GM21423 (cell line): ENCODE data around the gene GPR142.

Source experiments
- ATAC-seq: cut with Tn5 transposase; IDR thresholded peaks from one replicate; pipeline ENCODE4 v1.9.1; 2021; ENCODE audit warnings: mild to moderate bottlenecking, moderate library complexity; ENCODE audit not compliant: unreplicated experiment

Gene GPR142

DNA sequence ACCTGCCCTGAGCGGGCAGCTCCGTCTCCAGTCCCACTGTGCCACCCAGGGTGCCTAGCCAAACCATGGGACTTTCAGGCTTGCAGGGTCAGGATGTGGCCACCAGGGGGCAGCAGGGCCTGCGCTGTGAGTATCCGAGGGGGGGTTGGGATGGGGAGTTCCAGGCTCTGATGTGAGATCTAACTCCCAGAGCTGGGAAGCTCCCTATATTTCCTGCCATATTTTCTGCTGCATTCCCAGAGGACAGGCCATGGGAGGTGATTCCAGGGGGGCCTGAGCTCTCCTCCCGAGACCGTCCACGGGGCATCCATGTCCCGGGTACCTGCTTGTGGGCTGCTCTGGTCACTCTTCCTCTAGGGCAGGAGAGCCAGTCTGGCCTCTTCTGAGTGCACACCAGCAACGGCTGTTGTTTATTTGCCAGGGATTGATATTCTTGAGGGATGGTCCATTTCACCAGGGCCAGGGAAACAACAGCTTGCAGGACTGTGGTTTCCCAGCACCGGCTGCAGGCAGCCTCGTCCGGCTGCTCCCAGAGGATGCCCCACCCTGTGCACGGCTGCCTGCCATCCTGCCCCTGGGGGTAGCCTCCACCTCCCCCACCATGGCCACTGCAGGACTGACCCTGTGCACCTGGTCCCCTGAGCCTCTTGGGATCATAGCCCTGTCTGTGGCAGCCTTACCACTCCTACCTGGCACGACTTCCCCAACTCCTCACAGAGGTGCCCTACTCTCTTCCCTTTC is 1.2 kb downstream of the GPR142 start:
- no peak for ATAC-seq

DNA sequence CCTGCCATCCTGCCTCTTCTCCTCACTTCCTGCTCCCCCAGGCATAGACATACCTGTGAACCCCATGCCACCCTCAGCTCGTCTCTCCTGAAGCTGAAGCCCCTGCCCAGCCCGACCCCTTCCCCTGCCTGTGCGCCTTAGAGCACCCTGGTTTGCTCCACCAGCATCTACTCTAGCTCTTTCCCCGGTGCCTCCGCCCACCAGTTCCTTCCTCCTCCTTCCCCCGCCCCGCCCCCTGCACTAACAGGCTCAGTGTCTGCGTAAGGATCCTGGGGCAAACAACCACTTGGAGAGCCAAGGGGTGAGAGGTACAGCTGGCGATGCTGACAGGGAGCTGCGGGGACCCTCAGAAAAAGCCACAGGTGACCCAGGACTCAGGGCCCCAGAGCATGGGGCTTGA is 1.9 kb downstream of the GPR142 start:
- ATAC-seq: no peak

DNA sequence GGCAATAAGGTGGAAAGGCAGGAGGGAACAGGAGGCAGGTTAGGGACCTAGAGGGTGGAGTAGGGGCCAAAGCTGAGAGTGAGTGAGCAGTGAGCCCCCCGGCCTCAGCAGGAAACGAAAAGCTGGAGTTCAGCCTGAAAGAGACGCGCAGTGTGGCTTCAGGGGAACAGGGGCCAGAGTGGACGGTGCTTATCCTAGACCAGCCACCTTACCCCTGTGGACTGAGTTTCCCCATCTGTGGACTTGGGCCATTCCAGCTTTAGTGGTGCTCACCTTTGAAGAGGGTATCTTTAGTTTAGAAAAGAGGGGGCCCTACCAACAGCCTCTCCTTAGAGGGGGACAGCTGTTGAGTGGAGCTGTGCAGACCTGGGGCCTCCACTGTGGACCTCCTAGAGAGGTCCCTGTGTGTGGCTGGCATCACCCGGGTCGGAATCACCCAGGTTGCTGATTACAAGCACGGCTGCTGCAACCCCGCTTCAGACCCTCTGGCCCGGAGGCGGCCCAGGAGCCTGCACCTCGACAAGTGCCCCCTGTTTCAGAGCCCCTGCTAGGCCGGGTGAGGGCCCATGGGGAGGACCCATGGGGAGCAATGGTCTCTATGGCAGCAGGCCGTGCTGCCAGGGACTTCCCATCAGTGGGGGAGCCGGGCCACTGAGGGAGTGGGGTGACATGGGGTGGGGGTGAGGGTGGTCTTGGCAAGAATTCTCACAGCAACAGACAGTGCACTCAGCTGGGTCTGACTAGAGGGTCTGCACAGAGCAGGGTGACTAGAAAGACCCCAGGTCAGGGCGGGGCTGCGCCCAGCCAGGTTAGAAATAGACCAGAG is 2.6 kb downstream of the GPR142 start:
- no peak for ATAC-seq

DNA sequence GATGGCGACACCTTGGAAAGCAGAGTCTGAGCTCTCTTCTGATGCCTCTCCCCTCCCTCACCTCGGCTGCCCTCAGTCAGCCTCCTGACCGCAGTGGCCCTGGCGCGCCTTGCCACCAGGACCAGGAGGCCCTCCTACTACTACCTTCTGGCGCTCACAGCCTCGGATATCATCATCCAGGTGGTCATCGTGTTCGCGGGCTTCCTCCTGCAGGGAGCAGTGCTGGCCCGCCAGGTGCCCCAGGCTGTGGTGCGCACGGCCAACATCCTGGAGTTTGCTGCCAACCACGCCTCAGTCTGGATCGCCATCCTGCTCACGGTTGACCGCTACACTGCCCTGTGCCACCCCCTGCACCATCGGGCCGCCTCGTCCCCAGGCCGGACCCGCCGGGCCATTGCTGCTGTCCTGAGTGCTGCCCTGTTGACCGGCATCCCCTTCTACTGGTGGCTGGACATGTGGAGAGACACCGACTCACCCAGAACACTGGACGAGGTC is 4.4 kb downstream of the GPR142 start:
- ATAC-seq: no peak

DNA sequence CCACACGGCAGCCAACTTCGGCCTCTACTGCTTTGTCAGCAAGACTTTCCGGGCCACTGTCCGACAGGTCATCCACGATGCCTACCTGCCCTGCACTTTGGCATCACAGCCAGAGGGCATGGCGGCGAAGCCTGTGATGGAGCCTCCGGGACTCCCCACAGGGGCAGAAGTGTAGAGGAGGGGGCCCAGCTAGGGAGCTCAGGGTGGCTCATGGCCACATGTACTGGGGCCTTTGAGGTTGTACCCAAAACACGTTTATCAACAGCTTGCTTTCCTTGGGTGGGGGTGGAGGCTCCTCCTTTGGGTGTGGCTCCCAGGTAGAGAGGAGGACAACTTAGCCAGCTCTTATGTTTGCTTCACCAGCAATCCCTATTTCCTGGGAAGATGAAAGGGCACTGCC is 5.1 kb downstream of the GPR142 start:
- no peak for ATAC-seq

DNA sequence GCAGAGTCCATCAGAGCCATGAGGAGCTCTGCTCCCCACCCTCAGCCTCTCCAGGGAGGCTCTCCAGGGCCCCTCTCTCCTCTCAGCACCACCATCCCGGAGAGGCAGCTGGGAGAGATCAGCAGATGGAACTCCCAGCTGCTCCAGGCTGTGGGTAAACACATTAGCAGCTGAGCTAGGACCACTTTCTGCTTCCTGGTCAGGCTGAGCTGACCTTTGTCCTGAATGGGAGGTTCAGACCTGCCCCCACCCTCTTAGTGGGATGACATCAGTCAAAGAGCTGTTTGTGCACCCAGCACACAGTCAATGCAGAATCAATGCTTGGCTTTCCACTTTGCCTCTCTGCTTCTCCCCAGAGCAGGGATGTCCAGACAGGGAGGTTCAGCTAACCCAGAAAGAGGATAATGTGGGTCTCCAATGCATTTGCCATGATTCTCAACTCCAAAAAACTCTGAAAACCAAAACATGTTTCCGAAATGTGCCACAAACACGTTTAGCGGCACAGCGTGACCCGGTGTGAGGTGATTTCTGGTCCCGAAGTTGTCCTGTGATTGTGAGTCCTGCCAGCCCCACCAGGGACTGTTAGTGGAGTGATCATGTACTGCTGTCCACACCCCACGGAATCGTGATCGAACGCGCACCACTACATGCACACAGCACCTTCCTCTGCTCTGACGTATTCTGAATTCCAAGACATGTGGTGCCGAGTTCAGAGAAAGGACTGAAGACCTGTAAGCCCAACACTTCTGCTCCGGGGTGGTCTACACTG is 6.7 kb downstream of the GPR142 start:
- no peak for ATAC-seq

DNA sequence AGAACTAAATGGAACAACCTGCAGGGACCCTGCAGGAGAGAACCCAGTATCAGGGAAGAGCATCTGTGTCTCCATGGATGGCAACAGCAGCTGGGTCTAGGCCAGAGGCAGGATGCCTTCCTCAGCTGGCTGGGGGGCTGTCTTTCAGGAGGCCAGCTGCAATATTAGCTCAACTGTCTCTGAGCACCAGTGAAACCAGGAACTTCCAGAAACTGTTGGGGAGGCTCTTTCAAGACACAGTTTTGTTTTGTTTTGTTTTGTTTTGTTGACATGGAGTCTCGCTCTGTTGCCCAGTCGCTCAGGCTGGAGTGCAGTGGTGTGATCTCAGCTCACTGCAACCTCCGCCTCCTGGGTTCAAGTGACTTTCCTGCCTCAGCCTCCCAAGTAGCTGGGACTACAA is 7.6 kb downstream of the GPR142 start:
- no peak for ATAC-seq

DNA sequence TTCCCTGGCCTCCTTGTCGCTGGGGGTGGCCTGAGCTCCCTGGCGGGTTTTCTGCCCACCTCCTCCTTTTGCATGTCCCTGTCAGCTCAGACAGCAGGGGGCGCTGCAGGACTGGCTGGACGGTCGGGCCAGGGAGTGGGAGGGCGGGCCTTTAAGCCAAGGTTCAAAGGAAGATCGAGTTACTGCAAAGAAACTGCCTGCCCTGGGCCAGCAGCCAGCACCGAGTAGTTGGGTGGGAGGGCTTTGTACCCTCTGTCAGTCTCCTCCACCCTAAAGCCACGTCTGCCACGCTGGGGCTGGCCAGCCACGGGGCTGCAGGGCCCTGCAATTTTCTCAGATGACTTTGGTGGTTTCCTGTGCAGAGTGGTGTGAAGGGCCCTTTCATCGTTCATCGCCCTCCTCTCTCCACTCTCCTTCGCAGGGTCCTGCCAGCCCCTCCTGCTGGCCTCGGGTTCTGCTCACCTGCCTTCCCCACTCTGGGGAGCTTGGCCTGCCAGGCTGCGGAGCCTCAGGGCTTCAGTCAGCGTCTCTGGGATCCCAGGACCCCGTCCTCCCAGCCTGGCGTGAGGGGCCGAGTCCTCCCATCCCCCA is 12.3 kb downstream of the GPR142 start:
- ATAC-seq: no peak

DNA sequence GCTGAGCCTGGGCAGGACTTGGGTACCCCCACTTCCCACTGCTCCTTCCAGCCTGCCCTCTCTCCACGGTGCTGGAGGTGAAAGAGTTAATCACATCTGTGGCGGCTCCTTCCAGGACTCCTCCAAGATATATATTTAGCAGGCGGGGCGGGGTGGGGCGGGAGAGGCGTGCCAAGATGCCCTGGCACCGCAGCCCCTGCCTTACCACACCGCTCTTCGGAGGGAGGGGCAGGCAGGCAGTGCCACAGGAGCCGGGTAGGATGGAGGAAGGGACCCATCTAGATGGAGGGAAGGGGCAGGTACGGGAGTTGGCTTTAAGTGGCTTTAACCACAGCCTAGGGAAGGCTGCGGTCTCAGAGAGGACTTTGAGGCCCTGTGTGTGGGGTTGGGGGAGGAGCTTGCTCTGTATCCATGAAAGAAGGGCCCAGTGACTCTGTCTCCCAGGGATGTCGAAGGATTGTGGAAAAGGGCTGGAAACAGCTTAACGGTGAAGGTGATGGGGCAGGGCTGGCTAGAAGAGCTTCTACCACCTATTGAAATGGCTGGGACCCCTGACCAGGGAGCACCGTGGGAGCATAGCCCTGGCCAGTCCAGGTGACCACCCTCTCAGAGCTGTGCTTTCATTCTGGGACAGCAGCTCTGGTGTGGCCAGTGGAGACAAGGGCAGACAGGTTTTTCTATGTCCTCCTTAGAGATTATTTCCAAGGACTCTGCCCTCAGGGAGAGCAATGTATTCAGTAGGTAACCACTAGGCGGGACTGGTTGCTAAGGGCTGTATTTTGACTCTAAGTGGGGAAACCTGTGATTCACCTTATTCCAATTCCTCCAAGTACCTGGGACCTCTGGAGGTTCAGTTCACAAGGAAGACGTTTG is 13.0 kb downstream of the GPR142 start:
- no peak for ATAC-seq

DNA sequence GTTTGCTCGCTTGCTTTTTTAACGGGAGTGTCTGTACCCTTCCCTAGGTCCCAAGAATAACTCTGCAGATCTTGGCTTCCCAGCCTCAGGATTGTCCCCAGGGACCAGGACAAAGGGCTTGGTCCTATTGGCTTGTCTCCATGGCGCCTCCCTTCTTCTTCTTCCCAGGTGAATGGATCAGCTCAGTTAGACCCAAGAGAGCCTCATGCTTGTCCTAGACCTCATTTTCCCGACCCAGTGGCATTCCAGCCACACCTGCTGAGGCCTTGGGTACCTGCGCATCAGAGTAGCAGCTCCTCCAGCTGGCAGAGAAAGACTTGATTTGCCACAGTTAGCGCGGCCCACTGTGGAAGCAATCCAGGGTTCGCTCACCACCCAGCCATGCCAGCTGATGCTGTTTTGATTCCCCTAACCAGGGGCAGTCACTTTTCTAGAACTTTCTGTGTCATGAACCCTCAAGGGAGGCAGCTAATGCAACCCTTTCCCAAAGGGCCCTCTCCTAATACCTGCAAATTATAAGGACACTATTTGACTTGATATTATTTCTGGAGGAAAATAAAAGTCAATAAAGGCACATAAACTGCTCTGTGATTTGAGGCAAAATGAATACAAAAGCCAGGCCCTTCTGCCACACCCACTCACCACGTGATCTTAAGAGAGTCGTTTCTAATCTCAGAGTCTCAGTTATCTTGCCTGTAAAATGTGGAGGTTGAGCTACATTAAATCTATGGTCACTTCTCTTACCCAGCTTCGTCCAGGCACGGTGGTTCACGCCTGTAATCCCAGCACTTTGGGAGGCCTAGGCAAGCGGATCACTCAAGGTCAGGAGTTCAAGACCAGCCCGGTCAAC is 13.9 kb downstream of the GPR142 start:
- no peak for ATAC-seq

DNA sequence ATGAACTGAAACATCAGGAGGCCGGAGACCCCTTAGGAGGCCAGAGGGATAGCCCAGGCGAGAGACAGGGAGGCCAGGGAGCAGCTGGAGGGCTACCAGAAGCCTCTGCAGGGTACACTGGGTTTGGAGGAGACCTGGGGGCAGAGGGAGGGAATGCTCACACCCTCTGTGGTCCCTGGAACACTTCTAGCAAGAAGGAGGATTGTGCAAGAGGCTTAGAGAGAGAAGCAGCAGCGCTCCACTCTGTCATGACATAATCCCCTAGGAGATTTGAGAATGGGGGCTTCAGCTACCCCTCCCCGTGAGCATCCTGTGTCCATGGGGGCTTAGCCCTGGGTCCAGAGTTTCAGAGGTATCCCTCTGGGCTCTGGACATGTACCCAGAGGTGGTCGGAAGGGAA is 15.8 kb downstream of the GPR142 start:
- no peak for ATAC-seq

DNA sequence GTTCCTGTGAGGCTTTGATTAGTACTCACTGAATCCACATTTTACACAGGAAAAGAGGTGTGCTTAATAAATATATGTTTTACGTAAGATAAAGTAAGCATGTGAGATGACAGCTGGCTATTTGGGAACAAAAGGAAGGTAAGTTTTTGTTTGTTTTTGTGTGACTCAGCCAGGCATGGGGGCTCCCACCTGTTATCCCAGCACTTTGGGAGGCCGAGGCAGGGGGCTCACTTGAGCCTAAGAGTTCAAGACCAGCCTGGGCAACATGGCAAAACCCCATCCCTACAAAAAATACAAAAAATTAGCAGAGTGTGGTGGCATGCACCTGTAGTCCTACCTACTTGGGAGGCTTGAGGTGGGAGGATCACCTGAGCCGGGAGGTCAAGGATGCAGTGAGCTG is 17.9 kb downstream of the GPR142 start:
- ATAC-seq: no peak

DNA sequence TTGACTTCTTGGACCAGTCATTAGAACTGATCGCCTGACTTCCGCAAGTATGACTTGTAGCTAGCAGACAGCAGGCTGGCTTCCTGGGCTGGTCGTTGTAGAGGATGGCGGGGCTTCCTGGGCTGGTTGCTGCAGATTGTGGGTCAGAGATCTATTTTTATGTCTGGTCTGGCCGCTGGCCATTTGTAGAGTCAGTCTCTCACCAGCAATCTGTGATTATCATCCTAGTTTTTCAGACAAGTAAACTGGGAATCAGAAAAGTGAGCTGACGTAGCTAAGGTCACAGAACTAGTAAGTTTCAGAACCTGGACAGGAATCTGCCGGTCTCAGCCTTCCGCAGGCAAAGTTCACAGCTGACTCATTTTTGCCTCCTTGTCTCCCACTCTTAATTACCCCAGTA is 19.1 kb downstream of the GPR142 start:
- ATAC-seq: no peak

DNA sequence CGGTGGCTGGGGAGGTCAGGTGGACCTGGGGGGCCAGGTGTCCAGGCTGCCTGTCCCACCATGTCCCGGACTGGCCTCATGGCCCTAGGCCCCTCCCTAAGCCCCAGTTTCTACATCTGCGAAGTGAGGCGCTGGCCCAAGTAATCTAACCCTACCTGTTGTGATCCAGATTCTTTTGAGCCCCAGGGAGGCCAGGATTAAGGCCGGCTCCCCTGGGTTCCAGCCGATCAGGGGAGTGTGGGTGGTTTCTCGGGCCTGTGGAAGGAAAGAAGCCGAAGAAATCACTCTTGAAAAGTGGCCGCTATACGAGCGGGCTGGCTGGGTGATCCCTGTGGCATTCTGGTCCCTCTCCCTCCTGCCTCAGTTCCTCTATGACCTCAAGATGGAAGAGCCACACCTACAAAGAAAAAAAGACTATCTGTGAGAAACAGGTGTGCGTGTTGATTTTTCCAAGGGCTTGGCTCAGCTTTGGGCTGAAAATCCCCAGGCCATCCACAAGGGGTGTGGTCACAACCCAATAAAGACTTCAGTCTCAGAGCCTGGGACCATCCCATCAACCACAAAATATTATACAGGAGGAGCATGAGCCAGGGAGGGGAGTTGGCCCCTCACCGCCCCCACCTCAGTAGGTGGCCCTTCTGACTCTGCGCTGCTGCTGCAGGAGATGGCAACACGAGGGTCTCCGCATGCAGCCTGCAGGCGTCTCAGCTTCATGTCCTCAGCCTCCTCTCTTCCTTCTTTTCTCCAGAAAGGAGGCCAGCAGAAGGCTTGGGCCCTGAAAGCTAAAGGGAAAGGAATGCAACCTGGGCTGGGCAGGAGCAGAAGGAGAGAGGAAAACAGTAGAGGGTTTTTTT is 20.3 kb downstream of the GPR142 start:
- ATAC-seq: no peak

DNA sequence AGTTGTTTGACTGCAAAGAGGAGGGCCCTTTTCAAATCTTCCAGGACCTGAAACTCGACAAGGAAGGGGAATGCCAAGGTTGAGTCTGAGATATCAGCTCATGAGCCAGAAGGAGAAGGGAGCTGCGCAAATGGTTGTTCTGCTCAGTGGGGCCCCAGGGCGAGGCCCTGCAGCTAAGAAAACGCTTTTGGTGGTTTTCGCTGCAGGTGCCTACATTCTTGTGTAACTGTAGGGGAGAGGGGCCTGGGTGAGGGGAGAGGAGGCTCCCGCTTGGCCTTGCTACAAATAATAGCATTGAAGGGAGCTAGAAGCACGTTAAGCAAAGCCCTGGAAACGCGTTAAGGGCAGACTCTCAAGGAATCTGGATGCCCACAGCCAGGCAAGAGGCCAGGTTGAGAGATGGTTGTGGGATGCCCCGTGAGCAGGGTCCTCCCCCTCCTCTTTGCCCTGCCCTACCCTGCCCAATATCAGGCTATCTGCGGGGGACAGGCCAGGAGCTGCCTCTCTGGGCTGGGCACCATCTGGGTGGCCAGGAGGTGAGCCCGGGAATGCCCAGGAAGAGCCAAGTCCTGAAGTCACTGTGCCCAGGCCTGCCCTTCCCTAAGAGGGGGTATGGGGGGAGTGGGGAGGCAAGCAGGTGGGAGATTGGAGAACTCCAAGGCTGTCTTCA is 21.9 kb downstream of the GPR142 start:
- no peak for ATAC-seq

DNA sequence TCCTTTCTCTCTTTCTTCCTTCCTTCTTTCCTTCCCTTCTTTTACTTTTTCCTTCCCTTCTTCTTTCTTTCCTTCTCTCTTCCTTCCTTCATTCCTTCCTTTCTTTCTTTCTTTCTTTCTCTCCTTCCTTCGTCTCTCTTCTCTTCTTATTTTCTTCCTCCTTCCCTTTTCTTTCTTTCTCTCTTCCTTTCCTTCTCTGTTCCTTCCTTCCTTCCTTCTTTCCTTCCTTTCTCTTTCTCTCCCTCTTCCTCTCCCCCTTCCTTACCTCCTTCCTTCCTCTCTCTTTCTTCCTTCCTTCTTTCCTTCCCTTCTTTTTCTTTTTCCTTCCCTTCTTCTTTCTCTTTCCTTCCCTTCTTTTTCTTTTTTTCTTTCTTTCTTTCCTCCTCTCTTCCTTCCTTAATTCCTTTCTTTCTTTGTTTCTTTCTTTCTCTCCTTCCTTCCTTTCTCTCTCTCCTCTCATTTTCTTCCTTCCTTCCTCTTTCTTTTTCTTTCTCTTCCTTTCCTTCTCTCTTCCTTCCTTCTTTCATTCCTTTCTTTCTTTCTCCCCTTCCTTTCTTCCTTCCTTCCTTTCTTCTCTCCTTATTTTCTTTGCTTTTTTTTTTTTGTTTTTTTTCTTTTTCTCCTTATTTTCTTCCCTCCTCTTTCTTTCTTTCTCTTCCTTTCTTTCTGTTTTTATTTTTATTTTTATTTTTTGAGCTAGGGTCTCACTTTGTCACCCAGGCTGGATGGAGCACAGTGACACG is 22.8 kb downstream of the GPR142 start:
- ATAC-seq: no peak
